HCT116 (cell line): Measurements from ENCODE around the gene PLXNC1. TPM values are rescaled to one million over a fixed set of nuclear protein-coding genes. Genes with fewer than 3 reads are reported as not detected.

Experiments
- ATAC-seq: fragments of 200-7000 bp; cut with Tn5 transposase; 2 replicates; pipeline ENCODE4 v1.9.1; 2020; ENCODE audit warnings: mild to moderate bottlenecking, moderate library complexity
- BruUV-seq: library from RNA; stranded (reverse); fragments of 400-500 nt; replicated peaks from 2 replicates; lab custom pipeline; 2021; lab: Mats Ljungman, UMichigan
- CTCF ChIA-PET: fragments of 300-600 bp; sonication (Branson Sonifier 250); formaldehyde crosslinking; loops from one replicate; lab custom pipeline; 2021; ENCODE audit warnings: antibody characterized with exemption; lab: Charles Lee
- POLR2A ChIA-PET: fragments of 300-600, 350-600 bp; sonication (Branson Sonifier 250); formaldehyde crosslinking; loops from one replicate; lab custom pipeline; 2021; ENCODE audit warnings: antibody characterized with exemption; lab: Charles Lee
- RAD21 ChIA-PET, 2 experiments: fragments of 300-600 bp; sonication (Branson Sonifier 250); formaldehyde crosslinking; loops; one replicate each; lab custom pipeline; 2023; ENCODE audit warnings: low total read pairs in 2 of 2; ENCODE audit not compliant: uncharacterized antibody in 2 of 2, unreplicated experiment in 2 of 2, low non-redundant PET in 1 of 2; lab: Charles Lee
- DNase-seq: peaks from one replicate; pipeline ENCODE4 v3.0.0-alpha.2; 2010; ENCODE audit warnings: low read depth, low spot score
- H2AFZ ChIP-seq: fragments of 200-600 bp; shearing (Covaris generic), sonication (generic); 2 replicates; pipeline ENCODE4 v1.6.1; 2017; ENCODE audit warnings: low read depth, mixed run types, mixed read lengths, antibody characterized with exemption, low read length; ENCODE audit not compliant: poor library complexity, severe bottlenecking
- H3K27ac ChIP-seq: 2 replicates; pipeline ENCODE4 v1.5.1; 2012; ENCODE audit warnings: low read depth, low read length
- H3K27me3 ChIP-seq: fragments of 200-600 bp; sonication (generic); 2 replicates; pipeline ENCODE4 v1.6.1; 2016; ENCODE audit warnings: mixed run types, low read length, mixed read lengths; ENCODE audit not compliant: insufficient read depth
- H3K36me3 ChIP-seq, 2 experiments: fragments of 200-500 bp in 1 of 2; fragments of 200-600 bp in 1 of 2; sonication (Bioruptor generic) in 1 of 2; sonication (generic) in 1 of 2; 2 replicates each; pipeline versions ENCODE4 v1.5.1 to v1.6.1; 2014 to 2016; ENCODE audit warnings: low read length in 2 of 2, inconsistent platforms in 1 of 2, mixed read lengths in 1 of 2, mixed run types in 1 of 2; ENCODE audit not compliant: insufficient read depth in 2 of 2, control insufficient read depth in 1 of 2
- H3K4me1 ChIP-seq, 2 experiments: fragments of 200-600 bp in 1 of 2; sonication (generic) in 1 of 2; 2 replicates each; pipeline versions ENCODE4 v1.5.1 to v1.6.1; 2012 to 2017; ENCODE audit warnings: low read length in 2 of 2, inconsistent platforms in 1 of 2, mild to moderate bottlenecking in 1 of 2, mixed read lengths in 1 of 2, mixed run types in 1 of 2, moderate library complexity in 1 of 2; ENCODE audit not compliant: insufficient read depth in 2 of 2, control insufficient read depth in 1 of 2
- H3K4me2 ChIP-seq: fragments of 200-600 bp; sonication (generic); 2 replicates; pipeline ENCODE4 v1.6.1; 2017; ENCODE audit warnings: mixed run types, low read length, mixed read lengths
- H3K4me3 ChIP-seq, 2 experiments: fragments of 200-600 bp in 1 of 2; sonication (generic) in 1 of 2; replicated peaks in 1 of 2; 2 replicates each; pipeline ENCODE4 v1.5.1; 2011 to 2016; ENCODE audit warnings: low read length in 2 of 2, control low read depth in 1 of 2, low read depth in 1 of 2, mild to moderate bottlenecking in 1 of 2, mixed read lengths in 1 of 2, mixed run types in 1 of 2
- H3K79me2 ChIP-seq: fragments of 200-600 bp; sonication (generic); 2 replicates; pipeline ENCODE4 v1.6.1; 2017; ENCODE audit warnings: mild to moderate bottlenecking, mixed run types, low read length, moderate library complexity, mixed read lengths; ENCODE audit not compliant: insufficient read depth
- H3K9ac ChIP-seq: fragments of 200-600 bp; sonication (generic); 2 replicates; pipeline ENCODE4 v1.6.1; 2016; ENCODE audit warnings: low read length, mixed read lengths
- H3K9me2 ChIP-seq: fragments of 200-600 bp; sonication (generic), shearing (Covaris generic); 2 replicates; pipeline ENCODE4 v1.6.1; 2017; ENCODE audit warnings: mixed run types, mild to moderate bottlenecking, moderate library complexity; ENCODE audit not compliant: insufficient read depth
- H3K9me3 ChIP-seq, 2 experiments: fragments of 200-500 bp in 1 of 2; fragments of 200-600 bp in 1 of 2; sonication (Bioruptor generic) in 1 of 2; sonication (generic) in 1 of 2; 2 replicates each; pipeline ENCODE4 v1.6.1; 2014 to 2017; ENCODE audit warnings: low read length in 2 of 2, mixed read lengths in 2 of 2, inconsistent platforms in 1 of 2, low read depth in 1 of 2, mild to moderate bottlenecking in 1 of 2, mixed run types in 1 of 2, moderate library complexity in 1 of 2; ENCODE audit not compliant: control insufficient read depth in 1 of 2, insufficient read depth in 1 of 2
- H4K20me1 ChIP-seq: fragments of 200-600 bp; sonication (generic), shearing (Covaris generic); 2 replicates; pipeline ENCODE4 v1.6.1; 2017; ENCODE audit warnings: mixed run types, mild to moderate bottlenecking, moderate library complexity; ENCODE audit not compliant: insufficient read depth
- CBX3 ChIP-seq: IDR thresholded peaks from 2 replicates; pipeline ENCODE4 v1.6.1; 2012; ENCODE audit warnings: low read depth
- EGR1 ChIP-seq: IDR thresholded peaks from 2 replicates; pipeline ENCODE4 v1.6.1; 2012; ENCODE audit warnings: low read depth
- ELF1 ChIP-seq: IDR thresholded peaks from 2 replicates; pipeline ENCODE4 v1.6.1; 2012; ENCODE audit warnings: low read depth, borderline replicate concordance
- EZH2 ChIP-seq: fragments of 200-600 bp; sonication (generic); IDR thresholded peaks from 2 replicates; pipeline ENCODE4 v1.6.1; 2017; ENCODE audit warnings: antibody characterized with exemption, mixed run types
- FOSL1 ChIP-seq: IDR thresholded peaks from 2 replicates; pipeline ENCODE4 v1.6.1; 2012; ENCODE audit warnings: low read depth
- RAD21 ChIP-seq: IDR thresholded peaks from 2 replicates; pipeline ENCODE4 v1.6.1; 2012; ENCODE audit warnings: low read depth, mild to moderate bottlenecking
- SIN3A ChIP-seq: IDR thresholded peaks from 2 replicates; pipeline ENCODE4 v1.6.1; 2012; ENCODE audit warnings: low read depth
- SRF ChIP-seq: IDR thresholded peaks from 2 replicates; pipeline ENCODE4 v1.6.1; 2012; ENCODE audit warnings: low read depth
- TCF7L2 ChIP-seq: IDR thresholded peaks from 2 replicates; pipeline ENCODE4 v1.7.0; 2011; ENCODE audit warnings: borderline replicate concordance, inconsistent platforms; ENCODE audit not compliant: insufficient read depth, insufficient read length; ENCODE audit errors: extremely low read depth
- YY1 ChIP-seq: IDR thresholded peaks from 2 replicates; pipeline ENCODE4 v1.6.1; 2011; ENCODE audit warnings: low read length, low read depth, moderate library complexity, mild to moderate bottlenecking; ENCODE audit not compliant: insufficient replicate concordance; ENCODE audit errors: extremely low read depth
- ZFX ChIP-seq: fragments of 450-650 bp; IDR thresholded peaks from 2 replicates; pipeline ENCODE4 v1.6.1; 2017
- intact Hi-C: fragments of 100-400 bp; cut with micrococcal nuclease; formaldehyde crosslinking; loops from 2 replicates; pipeline ENCODE4 v1.10.0; 2022
- total RNA-seq: library from RNA; stranded (reverse); gene quantifications from one replicate; pipeline ENCODE4 v1.2.1, GENCODE V29; 2021; ENCODE audit not compliant: unreplicated experiment
- TF ChIP-seq, protein P1 (sequence below): IDR thresholded peaks from 2 replicates; pipeline ENCODE4 v1.6.1; 2012
- TF ChIP-seq, protein P2 (sequence below): IDR thresholded peaks from 2 replicates; pipeline ENCODE4 v1.6.1; 2012; ENCODE audit warnings: low read depth
- TF ChIP-seq, protein P3 (sequence below), 3 experiments: fragments of 200-600 bp in 1 of 3; sonication (generic) in 1 of 3; IDR thresholded peaks in 2 of 3; conservative IDR thresholded peaks in 1 of 3; 2 replicates each; pipeline ENCODE4 v1.5.1; 2012 to 2017; ENCODE audit warnings: low read depth in 2 of 3, low read length in 2 of 3, antibody characterized with exemption in 1 of 3, borderline replicate concordance in 1 of 3, control low read depth in 1 of 3, mild to moderate bottlenecking in 1 of 3, mixed read lengths in 1 of 3, mixed run types in 1 of 3, moderate library complexity in 1 of 3; ENCODE audit not compliant: insufficient read depth in 1 of 3
- TF ChIP-seq, protein P4 (sequence below): IDR thresholded peaks from 2 replicates; pipeline ENCODE4 v1.6.1; 2012

The PLXNC1 gene
- total RNA-seq, 1 experiment from 2014 or later, result 0.25 TPM

DNA sequence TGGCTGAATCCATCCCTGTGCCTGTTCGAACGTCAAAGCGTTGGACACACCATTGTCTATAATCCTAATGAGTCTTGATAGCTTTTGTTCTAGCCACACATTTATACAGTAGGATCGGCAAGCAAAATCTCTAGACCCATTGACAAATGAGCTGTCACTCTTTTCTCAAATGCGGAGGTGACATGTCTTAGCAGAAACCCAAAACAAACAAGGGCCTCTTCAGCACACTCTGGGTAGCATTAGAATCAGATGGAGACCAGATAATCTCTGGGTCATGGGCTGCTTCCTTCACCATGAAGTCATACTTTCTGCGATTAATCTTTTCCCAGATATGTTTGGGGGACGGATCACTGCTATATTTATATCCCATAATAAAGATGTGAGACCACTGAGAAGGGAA lies 100.2 kb downstream of the PLXNC1 start:
- ChIA-PET RAD21 (no interaction called here), POLR2A (no interaction called here), CTCF (no interaction called here)
- H4K20me1 ChIP-seq, result no peaks in the 10 kb centered on the region
- DNase-seq (no peak), ATAC-seq (no peak)
- no peaks in the 10 kb centered on the region; the same call in 1 of the 2 replicates for H3K27me3 ChIP-seq
- H3K27ac ChIP-seq, result no peak overlapping the region
- H3K79me2 ChIP-seq, result no peaks in the 10 kb centered on the region
- no peaks in the 10 kb centered on the region for H3K9me3 ChIP-seq
- intact Hi-C loops, result no loop called here
- no peak overlapping the region for H2AFZ ChIP-seq
- H3K4me1 ChIP-seq, result no peaks in the 10 kb centered on the region
- no TSS peak for BruUV-seq
- no peaks in the 10 kb centered on the region for H3K36me3 ChIP-seq
- no peak for TF ChIP-seq ZFX
- TF ChIP-seq SIN3A, result no peak
- TF ChIP-seq, protein P1, sequence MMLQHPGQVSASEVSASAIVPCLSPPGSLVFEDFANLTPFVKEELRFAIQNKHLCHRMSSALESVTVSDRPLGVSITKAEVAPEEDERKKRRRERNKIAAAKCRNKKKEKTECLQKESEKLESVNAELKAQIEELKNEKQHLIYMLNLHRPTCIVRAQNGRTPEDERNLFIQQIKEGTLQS, result no peak
- TF ChIP-seq RAD21, result no peak
- H3K4me3 ChIP-seq, result no peak overlapping the region
- no peak overlapping the region for H3K9ac ChIP-seq
- H3K4me2 ChIP-seq, result no peak overlapping the region
- H3K9me2 ChIP-seq, result no peaks in the 10 kb centered on the region

DNA sequence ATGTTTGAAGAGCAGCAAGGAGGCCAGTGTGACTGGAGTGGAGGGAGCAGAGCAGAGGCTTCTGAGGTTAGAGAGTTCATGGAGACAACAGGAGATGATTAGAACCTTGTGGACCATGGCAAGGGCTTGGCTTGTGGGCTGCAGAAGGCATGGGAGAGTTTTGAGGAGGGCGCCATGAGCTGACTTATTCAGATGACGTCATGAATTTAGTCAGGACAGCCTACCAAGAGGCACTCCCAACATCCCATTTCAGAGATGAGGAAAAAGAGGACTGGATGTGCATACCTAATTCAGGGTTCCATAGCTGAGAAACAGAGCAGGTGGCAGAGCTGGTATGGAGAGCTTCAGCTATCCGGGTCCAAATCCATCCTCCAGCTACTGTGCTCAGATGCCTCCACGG lies 101.8 kb downstream of the PLXNC1 start:
- Histone ChIP-seq H3K4me1 (no peaks in the 10 kb centered on the region), H3K79me2 (no peaks in the 10 kb centered on the region), H3K4me3 (no peak overlapping the region), H3K9me3 (no peaks in the 10 kb centered on the region), H3K36me3 (no peaks in the 10 kb centered on the region), H3K27me3 (no peaks in the 10 kb centered on the region; the same call in 1 of the 2 replicates), H3K9me2 (no peaks in the 10 kb centered on the region), H4K20me1 (no peaks in the 10 kb centered on the region), H3K27ac (no peak overlapping the region), H3K9ac (no peak overlapping the region), H3K4me2 (no peak overlapping the region), H2AFZ (no peak overlapping the region)
- ATAC-seq (no peak), DNase-seq (no peak)
- ChIA-PET CTCF (no interaction called here), RAD21 (no interaction called here), POLR2A (no interaction called here)
- BruUV-seq, result no TSS peak
- intact Hi-C loops, result no loop called here
- no peak for TF ChIP-seq FOSL1
- TF ChIP-seq, protein P2, sequence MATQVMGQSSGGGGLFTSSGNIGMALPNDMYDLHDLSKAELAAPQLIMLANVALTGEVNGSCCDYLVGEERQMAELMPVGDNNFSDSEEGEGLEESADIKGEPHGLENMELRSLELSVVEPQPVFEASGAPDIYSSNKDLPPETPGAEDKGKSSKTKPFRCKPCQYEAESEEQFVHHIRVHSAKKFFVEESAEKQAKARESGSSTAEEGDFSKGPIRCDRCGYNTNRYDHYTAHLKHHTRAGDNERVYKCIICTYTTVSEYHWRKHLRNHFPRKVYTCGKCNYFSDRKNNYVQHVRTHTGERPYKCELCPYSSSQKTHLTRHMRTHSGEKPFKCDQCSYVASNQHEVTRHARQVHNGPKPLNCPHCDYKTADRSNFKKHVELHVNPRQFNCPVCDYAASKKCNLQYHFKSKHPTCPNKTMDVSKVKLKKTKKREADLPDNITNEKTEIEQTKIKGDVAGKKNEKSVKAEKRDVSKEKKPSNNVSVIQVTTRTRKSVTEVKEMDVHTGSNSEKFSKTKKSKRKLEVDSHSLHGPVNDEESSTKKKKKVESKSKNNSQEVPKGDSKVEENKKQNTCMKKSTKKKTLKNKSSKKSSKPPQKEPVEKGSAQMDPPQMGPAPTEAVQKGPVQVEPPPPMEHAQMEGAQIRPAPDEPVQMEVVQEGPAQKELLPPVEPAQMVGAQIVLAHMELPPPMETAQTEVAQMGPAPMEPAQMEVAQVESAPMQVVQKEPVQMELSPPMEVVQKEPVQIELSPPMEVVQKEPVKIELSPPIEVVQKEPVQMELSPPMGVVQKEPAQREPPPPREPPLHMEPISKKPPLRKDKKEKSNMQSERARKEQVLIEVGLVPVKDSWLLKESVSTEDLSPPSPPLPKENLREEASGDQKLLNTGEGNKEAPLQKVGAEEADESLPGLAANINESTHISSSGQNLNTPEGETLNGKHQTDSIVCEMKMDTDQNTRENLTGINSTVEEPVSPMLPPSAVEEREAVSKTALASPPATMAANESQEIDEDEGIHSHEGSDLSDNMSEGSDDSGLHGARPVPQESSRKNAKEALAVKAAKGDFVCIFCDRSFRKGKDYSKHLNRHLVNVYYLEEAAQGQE, result no peak
- TF ChIP-seq, protein P3, sequence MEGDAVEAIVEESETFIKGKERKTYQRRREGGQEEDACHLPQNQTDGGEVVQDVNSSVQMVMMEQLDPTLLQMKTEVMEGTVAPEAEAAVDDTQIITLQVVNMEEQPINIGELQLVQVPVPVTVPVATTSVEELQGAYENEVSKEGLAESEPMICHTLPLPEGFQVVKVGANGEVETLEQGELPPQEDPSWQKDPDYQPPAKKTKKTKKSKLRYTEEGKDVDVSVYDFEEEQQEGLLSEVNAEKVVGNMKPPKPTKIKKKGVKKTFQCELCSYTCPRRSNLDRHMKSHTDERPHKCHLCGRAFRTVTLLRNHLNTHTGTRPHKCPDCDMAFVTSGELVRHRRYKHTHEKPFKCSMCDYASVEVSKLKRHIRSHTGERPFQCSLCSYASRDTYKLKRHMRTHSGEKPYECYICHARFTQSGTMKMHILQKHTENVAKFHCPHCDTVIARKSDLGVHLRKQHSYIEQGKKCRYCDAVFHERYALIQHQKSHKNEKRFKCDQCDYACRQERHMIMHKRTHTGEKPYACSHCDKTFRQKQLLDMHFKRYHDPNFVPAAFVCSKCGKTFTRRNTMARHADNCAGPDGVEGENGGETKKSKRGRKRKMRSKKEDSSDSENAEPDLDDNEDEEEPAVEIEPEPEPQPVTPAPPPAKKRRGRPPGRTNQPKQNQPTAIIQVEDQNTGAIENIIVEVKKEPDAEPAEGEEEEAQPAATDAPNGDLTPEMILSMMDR (IDR thresholded peaks at IDR 0.05 in 2 of 3, conservative IDR thresholded peaks at IDR 0.05 in 1 of 3; ENCODE audit: borderline replicate concordance in 1 of 3, insufficient read depth in 1 of 3, low read depth in 2 of 3, low read length in 2 of 3), result no peak
- TF ChIP-seq SIN3A, result no peak
- no peak for TF ChIP-seq YY1
- no peak for TF ChIP-seq SRF
- no peak for TF ChIP-seq EZH2
- TF ChIP-seq EGR1, result no peak
- TF ChIP-seq, protein P1, result no peak
- no peak for TF ChIP-seq TCF7L2
- no peak for TF ChIP-seq RAD21
- no peak for TF ChIP-seq ELF1
- TF ChIP-seq ZFX, result no peak
- TF ChIP-seq, protein P4, sequence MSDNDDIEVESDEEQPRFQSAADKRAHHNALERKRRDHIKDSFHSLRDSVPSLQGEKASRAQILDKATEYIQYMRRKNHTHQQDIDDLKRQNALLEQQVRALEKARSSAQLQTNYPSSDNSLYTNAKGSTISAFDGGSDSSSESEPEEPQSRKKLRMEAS, result no peak
- no peak for TF ChIP-seq CBX3
